Measurements from ENCODE around the gene RPL13. TPM values are rescaled to one million over a fixed set of nuclear protein-coding genes. Genes with fewer than 3 reads are reported as not detected.

RPL13 gene
- total RNA-seq, 1 donor from 2014 or later, result 8,204 TPM

DNA sequence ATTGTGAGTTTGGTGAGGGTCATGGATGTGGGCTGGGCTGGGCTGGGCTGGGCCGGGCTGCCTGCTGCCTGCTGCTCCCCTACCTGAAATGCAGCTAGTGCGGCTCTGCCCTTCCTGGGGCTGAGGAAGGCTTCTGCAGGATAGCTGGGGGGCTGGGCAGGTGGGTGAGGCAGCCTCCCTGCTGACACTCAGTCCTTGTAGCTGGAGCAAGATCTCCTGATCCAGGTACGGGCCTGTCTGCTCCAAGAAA, 4.7 kb downstream of the RPL13 start:
- Histone ChIP-seq H3K27ac (no peak overlapping the region), H3K9me3 (no peaks in the 10 kb centered on the region), H3K4me1 (peaks cover 51% of the 10 kb centered on the region), H3K27me3 (no peaks in the 10 kb centered on the region), H3K36me3 (peaks cover 0 to 37% of the 10 kb centered on the region in 2 donors), H3K4me3 (no peak overlapping the region)
- intact Hi-C loops (cut with DNase I), result no loop called here
- DNase-seq (ENCODE audit: extremely low spot score in 2 of 2), result no peak
- TF ChIP-seq POLR2A (IDR thresholded peaks at IDR 0.05) (no peak), POLR2AphosphoS5 (IDR thresholded peaks at IDR 0.05; ENCODE audit: insufficient read depth in 1 of 2, low read depth in 1 of 2) (no peak)
- TF ChIP-seq, protein P1, sequence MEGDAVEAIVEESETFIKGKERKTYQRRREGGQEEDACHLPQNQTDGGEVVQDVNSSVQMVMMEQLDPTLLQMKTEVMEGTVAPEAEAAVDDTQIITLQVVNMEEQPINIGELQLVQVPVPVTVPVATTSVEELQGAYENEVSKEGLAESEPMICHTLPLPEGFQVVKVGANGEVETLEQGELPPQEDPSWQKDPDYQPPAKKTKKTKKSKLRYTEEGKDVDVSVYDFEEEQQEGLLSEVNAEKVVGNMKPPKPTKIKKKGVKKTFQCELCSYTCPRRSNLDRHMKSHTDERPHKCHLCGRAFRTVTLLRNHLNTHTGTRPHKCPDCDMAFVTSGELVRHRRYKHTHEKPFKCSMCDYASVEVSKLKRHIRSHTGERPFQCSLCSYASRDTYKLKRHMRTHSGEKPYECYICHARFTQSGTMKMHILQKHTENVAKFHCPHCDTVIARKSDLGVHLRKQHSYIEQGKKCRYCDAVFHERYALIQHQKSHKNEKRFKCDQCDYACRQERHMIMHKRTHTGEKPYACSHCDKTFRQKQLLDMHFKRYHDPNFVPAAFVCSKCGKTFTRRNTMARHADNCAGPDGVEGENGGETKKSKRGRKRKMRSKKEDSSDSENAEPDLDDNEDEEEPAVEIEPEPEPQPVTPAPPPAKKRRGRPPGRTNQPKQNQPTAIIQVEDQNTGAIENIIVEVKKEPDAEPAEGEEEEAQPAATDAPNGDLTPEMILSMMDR (IDR thresholded peaks at IDR 0.05), result no peak

DNA sequence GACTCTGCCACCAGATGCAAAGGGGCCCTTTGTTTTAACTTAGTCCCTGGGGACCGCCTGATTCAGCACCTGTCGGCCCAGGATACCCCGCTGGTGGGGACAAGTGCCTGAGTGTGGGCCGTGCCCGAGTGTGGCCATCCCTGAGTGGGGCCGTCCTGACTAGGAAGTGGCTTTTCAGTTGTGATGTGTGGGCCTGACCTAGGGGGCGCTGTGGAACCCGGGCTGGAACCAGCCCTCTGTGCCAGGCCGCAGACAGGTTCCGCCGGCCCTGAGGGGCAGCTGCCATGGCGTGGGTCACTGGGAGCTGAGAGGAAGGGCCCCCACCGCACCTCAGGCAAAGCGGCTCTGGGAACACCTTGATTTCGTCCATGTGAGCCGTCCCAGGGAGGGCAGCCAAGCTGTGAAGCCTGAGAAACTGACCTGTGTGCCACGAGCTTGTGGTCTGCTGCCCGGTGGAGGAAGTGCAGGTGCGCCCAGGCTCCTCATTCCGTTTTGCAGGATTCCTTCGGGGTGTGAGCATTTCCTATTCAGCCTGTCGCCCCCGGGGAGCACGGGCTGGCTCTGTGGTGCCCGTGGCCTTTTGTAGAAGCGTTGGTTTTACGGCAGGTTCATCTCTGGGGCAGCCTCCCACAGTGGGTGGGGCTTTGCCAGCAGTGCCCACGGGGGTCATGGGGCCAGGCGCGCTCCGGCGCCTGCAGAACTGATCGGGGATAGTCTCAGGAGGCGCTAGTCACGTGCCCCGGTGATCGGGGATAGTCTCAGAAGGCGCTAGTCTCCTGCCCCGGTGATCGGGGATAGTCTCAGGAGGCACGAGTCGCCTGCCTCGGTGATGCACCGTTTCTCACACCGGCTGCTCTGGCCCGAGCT, 5.3 kb downstream of the RPL13 start:
- TF ChIP-seq, protein P1 (IDR thresholded peaks at IDR 0.05), result no peak
- TF ChIP-seq POLR2A (IDR thresholded peaks at IDR 0.05) (no peak), POLR2AphosphoS5 (IDR thresholded peaks at IDR 0.05; ENCODE audit: insufficient read depth in 1 of 2, low read depth in 1 of 2) (peak in 1 of 2 donors; percentile 69)
- peaks cover 0 to 37% of the 10 kb centered on the region in 2 donors for H3K36me3 ChIP-seq
- no peaks in the 10 kb centered on the region for H3K27me3 ChIP-seq
- intact Hi-C loops (cut with DNase I), result no loop called here
- H3K4me3 ChIP-seq, result no peak overlapping the region
- H3K9me3 ChIP-seq, result no peaks in the 10 kb centered on the region
- H3K27ac ChIP-seq, result peak overlapping the region; percentile 27
- H3K4me1 ChIP-seq, result peaks cover 51% of the 10 kb centered on the region
- DNase-seq (ENCODE audit: extremely low spot score in 2 of 2), result no peak

DNA sequence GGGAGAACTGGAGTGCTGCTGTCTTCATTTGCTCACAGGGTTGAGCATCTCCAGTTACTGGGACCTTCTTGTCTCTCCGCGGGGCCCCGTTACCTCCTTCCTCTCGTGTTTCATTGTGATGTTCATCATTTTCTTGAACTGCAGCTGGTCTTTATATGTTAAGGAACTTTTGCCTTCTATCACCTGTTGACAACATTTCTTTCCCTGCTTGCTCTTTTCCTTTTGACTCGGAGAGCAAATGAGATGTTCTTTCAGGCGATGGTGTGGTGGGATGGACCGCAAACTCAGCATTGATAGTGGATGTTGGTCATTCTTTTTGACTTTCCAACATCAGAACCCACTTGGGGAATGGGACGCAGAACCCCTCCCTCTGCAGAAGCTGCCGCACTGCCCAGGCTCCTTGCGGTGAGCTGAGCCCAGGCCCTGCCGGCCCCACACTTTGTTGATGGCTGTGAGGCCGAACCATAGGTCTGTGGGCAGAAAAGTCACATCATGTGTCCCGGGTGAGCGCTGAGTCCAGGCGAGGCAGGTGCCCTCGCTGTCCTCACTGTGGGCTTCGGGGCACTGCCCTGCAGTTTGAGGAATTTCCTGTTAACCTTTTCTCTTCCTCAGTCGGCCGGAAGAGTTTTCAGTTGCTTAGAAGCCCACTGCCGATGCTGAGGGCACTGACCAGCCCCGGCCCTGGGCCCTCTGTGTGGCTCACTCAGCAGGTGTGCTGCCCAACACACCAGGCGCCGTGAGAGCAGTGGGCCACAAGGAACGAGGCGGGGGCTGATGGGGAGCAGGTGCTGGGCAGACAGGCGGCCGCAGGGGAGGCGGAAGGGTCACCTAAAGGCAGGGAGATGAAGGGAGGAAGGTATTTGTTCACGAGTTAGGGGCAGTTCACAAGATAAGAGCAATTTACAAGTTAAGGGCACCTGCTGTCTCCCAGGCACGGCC, 7.4 kb downstream of the RPL13 start:
- H3K4me3 ChIP-seq, result no peak overlapping the region
- H3K9me3 ChIP-seq, result no peaks in the 10 kb centered on the region
- no peaks in the 10 kb centered on the region for H3K27me3 ChIP-seq
- no peak for DNase-seq (ENCODE audit: extremely low spot score in 2 of 2)
- H3K27ac ChIP-seq, result no peak overlapping the region
- intact Hi-C loops (cut with DNase I), result no loop called here
- peaks cover 0 to 21% of the 10 kb centered on the region in 2 donors for H3K36me3 ChIP-seq
- H3K4me1 ChIP-seq, result peaks cover 32% of the 10 kb centered on the region
- TF ChIP-seq POLR2AphosphoS5 (IDR thresholded peaks at IDR 0.05; ENCODE audit: insufficient read depth in 1 of 2, low read depth in 1 of 2), result no peak
- no peak for TF ChIP-seq POLR2A (IDR thresholded peaks at IDR 0.05)
- TF ChIP-seq, protein P1 (IDR thresholded peaks at IDR 0.05), result no peak

DNA sequence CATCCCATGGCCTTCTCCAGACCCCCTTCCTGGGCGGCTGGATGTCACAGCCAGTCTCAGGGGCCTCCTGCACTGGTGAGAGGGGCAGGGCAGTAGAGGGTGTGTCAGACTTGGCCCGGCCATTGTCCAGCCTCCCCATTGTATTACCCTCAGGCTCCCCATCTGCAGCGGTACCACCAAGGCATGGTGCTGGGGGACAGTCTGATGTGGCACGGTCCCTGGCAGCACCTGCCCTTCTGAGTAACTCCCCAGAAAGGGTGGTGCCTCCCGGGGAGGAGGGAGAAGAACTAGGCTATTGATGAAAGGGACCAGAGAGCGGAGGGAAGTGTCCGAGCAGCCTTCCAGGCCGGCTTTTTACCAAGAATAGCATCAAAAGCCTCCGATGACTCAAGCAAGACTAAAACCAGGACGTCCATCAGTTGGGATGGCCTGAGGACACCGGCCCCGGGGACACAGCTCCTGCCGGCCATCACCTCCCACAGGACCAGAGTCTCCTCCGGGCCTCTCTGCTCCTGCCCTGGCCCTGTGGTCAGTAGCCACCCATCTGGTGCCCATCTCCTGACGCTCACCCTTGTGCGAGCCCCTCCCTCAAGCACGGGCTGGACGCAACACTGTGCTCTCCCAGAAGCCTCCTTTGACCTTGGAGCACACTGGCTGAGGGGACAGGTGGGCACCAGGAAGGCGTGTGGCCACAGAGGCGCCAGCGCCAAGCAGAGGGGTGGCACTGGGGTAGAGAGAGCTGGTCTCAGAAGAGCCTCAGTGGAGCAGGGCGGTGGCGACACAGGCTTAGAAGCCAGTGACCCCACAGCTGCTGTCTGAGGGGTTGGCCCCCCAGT, 9.2 kb downstream of the RPL13 start:
- intact Hi-C loops (cut with DNase I), result no loop called here
- TF ChIP-seq POLR2A (IDR thresholded peaks at IDR 0.05) (no peak), POLR2AphosphoS5 (IDR thresholded peaks at IDR 0.05; ENCODE audit: insufficient read depth in 1 of 2, low read depth in 1 of 2) (no peak)
- TF ChIP-seq, protein P1 (IDR thresholded peaks at IDR 0.05), result no peak

More for the DNA sequence above, 9.2 kb downstream of the RPL13 start:
- no peaks in the 10 kb centered on the region for H3K27me3 ChIP-seq
- peaks cover 20% of the 10 kb centered on the region for H3K4me1 ChIP-seq
- no peak overlapping the region for H3K4me3 ChIP-seq
- peaks cover 0 to 3% of the 10 kb centered on the region in 2 donors for H3K36me3 ChIP-seq
- H3K9me3 ChIP-seq, result no peaks in the 10 kb centered on the region
- no peak overlapping the region for H3K27ac ChIP-seq
- no peak for DNase-seq (ENCODE audit: extremely low spot score in 2 of 2)
